BJ (cell line): ENCODE measurements around the gene KIRREL3. TPM values are rescaled to one million over a fixed set of nuclear protein-coding genes. Genes with fewer than 3 reads are reported as not detected.

Source experiments
- CTCF ChIA-PET: fragments of 350-600 bp; formaldehyde crosslinking; extraction: SDS; loops from one replicate; lab custom pipeline; 2021; ENCODE audit warnings: antibody characterized with exemption, inconsistent platforms; lab: Yijun Ruan, JAX
- POLR2A ChIA-PET: fragments of 300-600 bp; sonication (Branson Sonifier 250); formaldehyde crosslinking; extraction: SDS; loops from one replicate; lab custom pipeline; 2021; ENCODE audit warnings: antibody characterized with exemption; lab: Charles Lee
- DNase-seq: peaks from one replicate; pipeline ENCODE4 v3.0.0-alpha.2; 2011; ENCODE audit warnings: low read depth
- H3K27me3 ChIP-seq: 2 replicates; pipeline ENCODE4 v1.6.0; 2011; ENCODE audit warnings: low read length; ENCODE audit not compliant: control insufficient read depth, insufficient read depth
- H3K36me3 ChIP-seq: 2 replicates; pipeline ENCODE4 v1.5.1; 2011; ENCODE audit warnings: low read length; ENCODE audit not compliant: control insufficient read depth, insufficient read depth
- H3K4me3 ChIP-seq: 2 replicates; pipeline ENCODE4 v1.5.1; 2011; ENCODE audit warnings: low read depth, mild to moderate bottlenecking, control low read depth, low read length
- CTCF ChIP-seq: IDR thresholded peaks from 2 replicates; pipeline ENCODE4 v1.5.1; 2011; ENCODE audit warnings: low read depth, mild to moderate bottlenecking, control low read depth, inconsistent platforms, low read length, moderate library complexity; ENCODE audit not compliant: insufficient read depth
- polyA plus RNA-seq: library from polyadenylated mRNA; depleted of rRNA; stranded (reverse); fragments of >200 nt; gene quantifications from 2 replicates; pipeline ENCODE4 v1.2.3, GENCODE V29; 2011

The KIRREL3 gene
- polyA plus RNA-seq, 1 experiment: 19.6 TPM

GRCh38 chr11:126477535-126478305 is 522.9 kb downstream of the KIRREL3 start:
- ChIA-PET POLR2A (no interaction called here), CTCF (interaction anchor here (1.1 to 3.3 kb wide), 3 partner anchors 33 to 167 kb away, joined by 4 to 16 read pairs (median 4); no protein-coding TSS in a partner anchor)
- TF ChIP-seq CTCF: no peak
- Histone ChIP-seq H3K4me3 (no peak overlapping the region), H3K36me3 (no peaks in the 10 kb centered on the region), H3K27me3 (no peaks in the 10 kb centered on the region)
- no peak for DNase-seq

GRCh38 chr11:126476977-126477376 is 523.6 kb downstream of the KIRREL3 start:
- DNase-seq: no peak
- Histone ChIP-seq H3K27me3 (no peaks in the 10 kb centered on the region), H3K36me3 (no peaks in the 10 kb centered on the region), H3K4me3 (no peak overlapping the region)
- no peak for TF ChIP-seq CTCF
- ChIA-PET CTCF (interaction anchor here (1.1 to 3.3 kb wide), 3 partner anchors 33 to 166 kb away, joined by 4 to 16 read pairs (median 4); no protein-coding TSS in a partner anchor), POLR2A (no interaction called here)

- no peaks in the 10 kb centered on the region for H3K27me3 ChIP-seq
- POLR2A ChIA-PET: no interaction called here
- no peak for DNase-seq
- H3K36me3 ChIP-seq: no peaks in the 10 kb centered on the region
- TF ChIP-seq CTCF: no peak
- CTCF ChIA-PET: interaction anchor here (1.0 to 3.3 kb wide), 4 partner anchors 32 to 166 kb away, joined by 4 to 16 read pairs (median 4); no protein-coding TSS in a partner anchor
- H3K4me3 ChIP-seq: no peak overlapping the region
These were observed 524.2 kb downstream of the KIRREL3 start for GRCh38 chr11:126476266-126476924.

GRCh38 chr11:126475014-126475991 is 525.3 kb downstream of the KIRREL3 start:
- Histone ChIP-seq H3K36me3 (no peaks in the 10 kb centered on the region), H3K4me3 (no peak overlapping the region), H3K27me3 (no peaks in the 10 kb centered on the region)
- TF ChIP-seq CTCF: no peak
- ChIA-PET POLR2A (no interaction called here), CTCF (interaction anchor here (1.0 to 3.3 kb wide), 2 partner anchors 34 to 165 kb away, joined by 4 to 16 read pairs; no protein-coding TSS in a partner anchor)
- no peak for DNase-seq
